ENCODE measurements around the gene SMIM29.

Gene SMIM29

GRCh38 chr6:34281702-34282334, 33.0 kb upstream of the SMIM29 start:
- Histone ChIP-seq H3K9ac (peak overlapping the region in 2 of 11 experiments; percentile 23 to 80; a peak in 1 of 22 replicates), H4K20me1 (no peaks in the 10 kb centered on the region), H3K4me1 (peaks cover 45 to 97% (median 79%) of the 10 kb centered on the region in 10 experiments), H3K27me3 (no peaks in the 10 kb centered on the region), H3K4me3 (no peak overlapping the region), H3K27ac (peak overlapping the region in 8 of 11 experiments; percentile 90 to 97 (median 94); a peak in 17 of 22 replicates), H3K9me3 (replicated peaks in 1 of 11) (peaks cover 0 to 4% (median 0%) of the 10 kb centered on the region in 11 experiments; a peak in 1 of 22 replicates), H3K4me2 (peak overlapping the region in 9 of 11 experiments; percentile 81 to 97 (median 90); a peak in 17 of 22 replicates), H3K36me3 (peaks cover 33 to 78% (median 61%) of the 10 kb centered on the region in 11 experiments)
- TF ChIP-seq Cebpa-rat (IDR thresholded peaks at IDR 0.05) = no peak

GRCh38 chr6:34280216-34280615, 31.4 kb upstream of the SMIM29 start:
- Histone ChIP-seq H3K9me3 (replicated peaks in 1 of 11) (peaks cover 0 to 4% (median 0%) of the 10 kb centered on the region in 11 experiments; a peak in 1 of 22 replicates), H3K4me2 (peak overlapping the region in 8 of 11 experiments; percentile 34 to 97 (median 66); a peak in 15 of 22 replicates), H3K36me3 (peaks cover 33 to 65% (median 55%) of the 10 kb centered on the region in 11 experiments), H4K20me1 (no peaks in the 10 kb centered on the region), H3K27me3 (no peaks in the 10 kb centered on the region), H3K4me3 (no peak overlapping the region), H3K27ac (peak overlapping the region in 8 of 11 experiments; percentile 6 to 96 (median 52); a peak in 12 of 22 replicates), H3K4me1 (peaks cover 30 to 85% (median 66%) of the 10 kb centered on the region in 10 experiments), H3K9ac (no peak overlapping the region)
- no peak for TF ChIP-seq Cebpa-rat (IDR thresholded peaks at IDR 0.05)

GRCh38 chr6:34278833-34279232, 30.0 kb upstream of the SMIM29 start:
- H3K27ac ChIP-seq = peak overlapping the region in 6 of 11 experiments; percentile 6 to 96 (median 52); a peak in 9 of 22 replicates
- peak overlapping the region in 7 of 11 experiments; percentile 25 to 97 (median 67); a peak in 12 of 22 replicates for H3K4me2 ChIP-seq
- H3K4me1 ChIP-seq = peaks cover 20 to 85% (median 60%) of the 10 kb centered on the region in 10 experiments
- no peak for TF ChIP-seq Cebpa-rat (IDR thresholded peaks at IDR 0.05)
- H3K9me3 ChIP-seq (replicated peaks in 1 of 11) = peaks cover 0 to 4% (median 0%) of the 10 kb centered on the region in 11 experiments; a peak in 2 of 22 replicates
- no peak overlapping the region for H3K9ac ChIP-seq
- H3K4me3 ChIP-seq = no peak overlapping the region
- H3K27me3 ChIP-seq = no peaks in the 10 kb centered on the region
- peaks cover 33 to 64% (median 54%) of the 10 kb centered on the region in 11 experiments for H3K36me3 ChIP-seq
- no peaks in the 10 kb centered on the region for H4K20me1 ChIP-seq

GRCh38 chr6:34277763-34278112, 28.9 kb upstream of the SMIM29 start:
- Histone ChIP-seq H4K20me1 (no peaks in the 10 kb centered on the region), H3K9ac (no peak overlapping the region), H3K4me2 (peak overlapping the region in 2 of 11 experiments; percentile 1 to 67; a peak in 1 of 22 replicates), H3K4me1 (peaks cover 20 to 85% (median 60%) of the 10 kb centered on the region in 10 experiments), H3K27me3 (no peaks in the 10 kb centered on the region), H3K27ac (0 out of 22 replicates have a peak overlapping the region, but pooled peaks of 1 of the 11 experiments have one; percentile 12), H3K4me3 (no peak overlapping the region), H3K9me3 (replicated peaks in 1 of 11) (peaks cover 0 to 4% (median 0%) of the 10 kb centered on the region in 11 experiments; a peak in 2 of 22 replicates), H3K36me3 (peaks cover 33 to 53% (median 47%) of the 10 kb centered on the region in 11 experiments)
- TF ChIP-seq Cebpa-rat (IDR thresholded peaks at IDR 0.05) = no peak

GRCh38 chr6:34276881-34277762, 28.3 kb upstream of the SMIM29 start:
- H3K9ac ChIP-seq = peak overlapping the region in 1 of 11 experiments; percentile 9; a peak in 1 of 22 replicates
- H3K9me3 ChIP-seq (replicated peaks in 1 of 11) = peaks cover 0 to 4% (median 0%) of the 10 kb centered on the region in 11 experiments; a peak in 2 of 22 replicates
- H4K20me1 ChIP-seq = no peaks in the 10 kb centered on the region
- no peak for TF ChIP-seq Cebpa-rat (IDR thresholded peaks at IDR 0.05)
- H3K4me2 ChIP-seq = 0 out of 22 replicates have a peak overlapping the region, but pooled peaks of 1 of the 11 experiments have one; percentile 67
- peaks cover 33 to 46% (median 41%) of the 10 kb centered on the region in 11 experiments for H3K36me3 ChIP-seq
- no peak overlapping the region for H3K4me3 ChIP-seq
- peaks cover 20 to 85% (median 60%) of the 10 kb centered on the region in 10 experiments for H3K4me1 ChIP-seq
- H3K27me3 ChIP-seq = no peaks in the 10 kb centered on the region
- peak overlapping the region in 6 of 11 experiments; percentile 1 to 28 (median 14); a peak in 5 of 22 replicates for H3K27ac ChIP-seq

GRCh38 chr6:34276191-34276590, 27.4 kb upstream of the SMIM29 start:
- Histone ChIP-seq H3K9me3 (replicated peaks in 1 of 11) (peaks cover 0 to 4% (median 0%) of the 10 kb centered on the region in 11 experiments; a peak in 2 of 22 replicates), H4K20me1 (no peaks in the 10 kb centered on the region), H3K9ac (no peak overlapping the region), H3K4me2 (no peak overlapping the region), H3K36me3 (peaks cover 26 to 39% (median 33%) of the 10 kb centered on the region in 11 experiments), H3K4me3 (no peak overlapping the region), H3K4me1 (peaks cover 28 to 85% (median 60%) of the 10 kb centered on the region in 10 experiments), H3K27me3 (no peaks in the 10 kb centered on the region), H3K27ac (peak overlapping the region in 4 of 11 experiments; percentile 1 to 28 (median 14); a peak in 3 of 22 replicates)
- TF ChIP-seq Cebpa-rat (IDR thresholded peaks at IDR 0.05) = no peak

- no peak for TF ChIP-seq Cebpa-rat (IDR thresholded peaks at IDR 0.05)
Observed at GRCh38 chr6:34275128-34275804, 26.5 kb upstream of the SMIM29 start.

GRCh38 chr6:34274129-34274528, 25.3 kb upstream of the SMIM29 start:
- H3K4me1 ChIP-seq = peaks cover 34 to 73% (median 45%) of the 10 kb centered on the region in 10 experiments
- peak overlapping the region in 10 of 11 experiments; percentile 38 to 84 (median 72); a peak in 16 of 22 replicates for H3K27ac ChIP-seq
- H3K4me2 ChIP-seq = peak overlapping the region; percentile 70 to 96 (median 90); a peak in 19 of 22 replicates
- H3K9me3 ChIP-seq (replicated peaks in 1 of 11) = peaks cover 0 to 1% (median 0%) of the 10 kb centered on the region in 11 experiments; a peak in 2 of 22 replicates
- H4K20me1 ChIP-seq = no peaks in the 10 kb centered on the region
- no peak for TF ChIP-seq Cebpa-rat (IDR thresholded peaks at IDR 0.05)
- peaks cover 6 to 18% (median 12%) of the 10 kb centered on the region in 11 experiments; a peak in 19 of 22 replicates for H3K36me3 ChIP-seq
- no peak overlapping the region for H3K4me3 ChIP-seq
- no peaks in the 10 kb centered on the region for H3K27me3 ChIP-seq
- no peak overlapping the region; a peak in 1 of 22 replicates for H3K9ac ChIP-seq

More at GRCh38 chr6:34275128-34275804, 26.5 kb upstream of the SMIM29 start:
- H3K4me3 ChIP-seq = no peak overlapping the region
- peaks cover 0 to 3% (median 0%) of the 10 kb centered on the region in 11 experiments; a peak in 2 of 22 replicates for H3K9me3 ChIP-seq (replicated peaks in 1 of 11)
- H3K27me3 ChIP-seq = no peaks in the 10 kb centered on the region
- no peak overlapping the region; a peak in 1 of 22 replicates for H3K4me2 ChIP-seq
- H4K20me1 ChIP-seq = no peaks in the 10 kb centered on the region
- peak overlapping the region in 1 of 11 experiments; percentile 25; a peak in 1 of 22 replicates for H3K27ac ChIP-seq
- peaks cover 17 to 29% (median 24%) of the 10 kb centered on the region in 11 experiments for H3K36me3 ChIP-seq
- no peak overlapping the region for H3K9ac ChIP-seq
- H3K4me1 ChIP-seq = peaks cover 28 to 79% (median 54%) of the 10 kb centered on the region in 10 experiments

Measured in BLaER1 treated with 17β-estradiol and CSF1 and Interleukin-3, amounts not matched to agents 10 nM and 100 nM (cell line).